Activated CD4-positive, alpha-beta T cell treated with anti-CD3 and anti-CD28 coated beads for 36 hours (primary cell): ENCODE measurements around the gene HSPA4L. TPM values are rescaled to one million over a fixed set of nuclear protein-coding genes. Genes with fewer than 3 reads are reported as not detected.

Experiments used
- ATAC-seq: fragments of 200-7000 bp; cut with Tn5 transposase; one replicate; pipeline ENCODE4 v1.10.0; 2021; ENCODE audit warnings: mild to moderate bottlenecking, moderate library complexity
- CTCF ChIA-PET: fragments of 350-600 bp; sonication (Branson Sonifier 250); formaldehyde crosslinking; loops from one replicate; lab custom pipeline; 2021; ENCODE audit warnings: antibody characterized with exemption; lab: Charles Lee
- POLR2A ChIA-PET: fragments of 350-600 bp; sonication (Branson Sonifier 250); formaldehyde crosslinking; loops from one replicate; lab custom pipeline; 2021; ENCODE audit warnings: antibody characterized with exemption, inconsistent platforms; lab: Charles Lee
- DNase-seq: peaks from one replicate; pipeline ENCODE4 v3.0.0-alpha.2; 2020
- H3K27ac Mint-ChIP-seq: one replicate; pipeline ENCODE4 v1.8.0; 2021; ENCODE audit warnings: mixed read lengths
- H3K27me3 Mint-ChIP-seq: one replicate; pipeline ENCODE4 v1.8.0; 2021; ENCODE audit warnings: mixed read lengths
- H3K36me3 Mint-ChIP-seq: one replicate; pipeline ENCODE4 v1.8.0; 2021; ENCODE audit warnings: low read depth, mixed read lengths
- H3K4me1 Mint-ChIP-seq: one replicate; pipeline ENCODE4 v1.8.0; 2021; ENCODE audit warnings: mixed read lengths
- H3K4me3 Mint-ChIP-seq: one replicate; pipeline ENCODE4 v1.8.0; 2021; ENCODE audit warnings: mild to moderate bottlenecking, moderate library complexity, mixed read lengths
- H3K9me3 Mint-ChIP-seq: one replicate; pipeline ENCODE4 v1.8.0; 2021; ENCODE audit warnings: low read depth, mixed read lengths
- intact Hi-C, 2 experiments: fragments of 100-400 bp; cut with DNase I in 1 of 2; cut with micrococcal nuclease in 1 of 2; formaldehyde crosslinking; loops; one replicate each; pipeline versions ENCODE4 v1.14.2 to v1.15.1; 2022 to 2024; cut with DNase I, micrococcal nuclease
- total RNA-seq, 2 experiments: library from RNA; stranded (reverse); gene quantifications; one replicate each; pipeline ENCODE4 v1.2.3, GENCODE V29; 2021

Gene HSPA4L
- total RNA-seq, 2 experiments from 2014 or later, result 2.7 to 3.0 TPM

DNA sequence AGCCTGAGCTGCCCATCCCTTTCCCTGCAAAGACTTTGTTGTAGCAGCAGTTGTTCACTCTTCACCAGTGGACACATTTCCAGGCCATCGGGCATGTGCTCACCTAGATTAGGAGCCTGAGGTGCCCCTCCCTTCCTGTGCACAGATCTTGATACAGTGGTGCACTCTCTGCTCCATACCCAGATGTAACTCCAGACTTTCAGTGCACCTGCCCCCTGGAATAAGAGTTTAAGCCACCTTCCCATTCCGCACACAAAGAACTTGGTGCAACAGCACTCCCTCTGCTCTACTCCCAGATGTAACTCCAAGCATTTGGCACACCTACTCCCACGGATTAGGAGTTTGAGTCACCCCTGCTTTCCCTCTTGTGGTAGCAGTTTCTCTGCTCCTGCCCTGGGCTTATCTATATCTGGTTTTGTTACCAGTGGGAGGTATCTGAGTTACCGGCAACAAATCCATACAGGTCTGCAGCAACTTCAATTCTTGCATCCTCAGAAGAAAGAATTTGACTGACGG, 62.5 kb downstream of the HSPA4L start:
- peaks cover 29% of the 10 kb centered on the region for H3K36me3 Mint-ChIP-seq
- DNase-seq, result no peak
- H3K9me3 Mint-ChIP-seq, result peaks cover 26% of the 10 kb centered on the region
- ATAC-seq, result no peak
- H3K27ac Mint-ChIP-seq, result no peak overlapping the region
- H3K4me3 Mint-ChIP-seq, result no peak overlapping the region
- H3K27me3 Mint-ChIP-seq, result no peaks in the 10 kb centered on the region
- POLR2A ChIA-PET, result no interaction called here
- intact Hi-C loops, result no loop called here
- CTCF ChIA-PET, result no interaction called here
- no peaks in the 10 kb centered on the region for H3K4me1 Mint-ChIP-seq

GRCh38 chr4:127846061-127846460, 63.9 kb downstream of the HSPA4L start:
- ATAC-seq, result no peak
- Mint-ChIP-seq H3K4me1 (no peaks in the 10 kb centered on the region), H3K9me3 (peaks cover 35% of the 10 kb centered on the region), H3K27ac (no peak overlapping the region), H3K4me3 (no peak overlapping the region), H3K36me3 (peaks cover 40% of the 10 kb centered on the region), H3K27me3 (no peaks in the 10 kb centered on the region)
- ChIA-PET POLR2A (no interaction called here), CTCF (no interaction called here)
- no peak for DNase-seq
- intact Hi-C loops, result no loop called here

- ATAC-seq (no peak), DNase-seq (no peak)
- no peaks in the 10 kb centered on the region for H3K4me1 Mint-ChIP-seq
- POLR2A ChIA-PET, result no interaction called here
- no peaks in the 10 kb centered on the region for H3K27me3 Mint-ChIP-seq
- intact Hi-C loops, result no loop called here
- peaks cover 39% of the 10 kb centered on the region for H3K9me3 Mint-ChIP-seq
- peaks cover 47% of the 10 kb centered on the region for H3K36me3 Mint-ChIP-seq
- CTCF ChIA-PET, result no interaction called here
- H3K27ac Mint-ChIP-seq, result no peak overlapping the region
- no peak overlapping the region for H3K4me3 Mint-ChIP-seq
Measured at GRCh38 chr4:127846765-127847164, 64.6 kb downstream of the HSPA4L start.

GRCh38 chr4:127849505-127850234, 67.5 kb downstream of the HSPA4L start:
- ChIA-PET CTCF (no interaction called here), POLR2A (no interaction called here)
- DNase-seq (no peak), ATAC-seq (no peak)
- Mint-ChIP-seq H3K4me1 (no peaks in the 10 kb centered on the region), H3K4me3 (no peak overlapping the region), H3K9me3 (peaks cover 48% of the 10 kb centered on the region), H3K27ac (no peak overlapping the region), H3K36me3 (peaks cover 59% of the 10 kb centered on the region), H3K27me3 (no peaks in the 10 kb centered on the region)
- intact Hi-C loops, result no loop called here

DNA sequence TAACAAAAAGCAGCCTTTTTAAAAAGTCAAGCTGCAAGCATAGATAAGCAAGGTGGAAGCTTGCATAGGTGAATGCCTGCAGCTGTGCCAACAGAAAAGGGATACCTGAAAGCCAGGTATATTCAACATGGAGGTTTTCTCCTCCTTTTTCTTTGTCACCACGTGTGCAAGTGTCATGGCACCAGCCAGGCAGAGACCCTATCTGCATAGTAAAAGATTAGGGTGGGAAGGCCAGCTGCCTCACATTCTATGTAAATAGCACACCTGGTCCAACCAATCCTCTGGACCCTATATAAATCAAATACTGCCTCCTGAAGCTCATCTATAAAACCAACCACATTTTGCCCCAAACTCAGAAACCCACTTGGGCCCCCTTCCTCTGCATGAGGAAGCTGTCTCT, 70.5 kb downstream of the HSPA4L start:
- ATAC-seq (no peak), DNase-seq (no peak)
- Mint-ChIP-seq H3K27me3 (no peaks in the 10 kb centered on the region), H3K4me1 (no peaks in the 10 kb centered on the region), H3K4me3 (no peak overlapping the region), H3K9me3 (peaks cover 35% of the 10 kb centered on the region), H3K36me3 (peaks cover 59% of the 10 kb centered on the region), H3K27ac (no peak overlapping the region)
- intact Hi-C loops, result no loop called here
- POLR2A ChIA-PET, result interaction anchor here (0.6 kb wide), 1 partner anchor 256 kb away, joined by 3 read pairs; no protein-coding TSS in a partner anchor
- CTCF ChIA-PET, result no interaction called here

GRCh38 chr4:127856196-127856812, 74.2 kb downstream of the HSPA4L start:
- Mint-ChIP-seq H3K4me3 (no peak overlapping the region), H3K27me3 (no peaks in the 10 kb centered on the region), H3K9me3 (peaks cover 30% of the 10 kb centered on the region), H3K4me1 (no peaks in the 10 kb centered on the region), H3K36me3 (peaks cover 45% of the 10 kb centered on the region), H3K27ac (no peak overlapping the region)
- ATAC-seq (no peak), DNase-seq (no peak)
- intact Hi-C loops, result no loop called here
- POLR2A ChIA-PET, result no interaction called here
- CTCF ChIA-PET, result no interaction called here

DNA sequence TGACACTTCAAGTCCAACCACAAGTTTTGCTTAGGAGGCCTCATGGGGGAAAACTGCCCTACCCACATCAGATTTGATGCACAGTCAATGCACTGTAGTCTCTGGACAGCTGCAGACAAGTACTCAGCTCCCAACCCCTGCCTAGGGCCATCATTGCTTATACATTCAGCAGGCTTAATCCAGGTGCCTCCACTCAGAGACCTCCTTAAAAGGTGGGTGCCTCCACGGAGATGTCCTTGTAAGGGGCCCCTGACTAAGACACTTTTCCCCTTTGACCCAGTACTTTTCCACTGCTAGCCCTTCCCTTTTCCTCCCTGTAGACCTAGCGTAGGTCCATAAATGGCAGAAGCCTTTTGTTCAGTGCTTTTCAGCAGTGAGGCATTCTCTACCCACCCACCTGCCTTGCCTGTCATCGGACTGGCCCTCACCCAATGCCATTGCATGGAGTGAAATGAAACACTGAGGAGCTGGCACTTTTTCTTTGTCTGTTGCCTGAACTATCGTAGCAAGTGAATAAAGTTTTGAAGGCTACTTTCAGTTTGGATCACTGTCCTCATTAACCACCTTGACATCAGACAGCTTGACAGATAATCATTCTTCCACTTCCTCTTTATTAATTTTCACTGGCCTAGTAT, 74.8 kb downstream of the HSPA4L start:
- H3K27ac Mint-ChIP-seq, result no peak overlapping the region
- H3K9me3 Mint-ChIP-seq, result peaks cover 24% of the 10 kb centered on the region
- no peaks in the 10 kb centered on the region for H3K4me1 Mint-ChIP-seq
- CTCF ChIA-PET, result no interaction called here
- intact Hi-C loops, result no loop called here
- no peak overlapping the region for H3K4me3 Mint-ChIP-seq
- H3K36me3 Mint-ChIP-seq, result peaks cover 39% of the 10 kb centered on the region
- no peaks in the 10 kb centered on the region for H3K27me3 Mint-ChIP-seq
- ATAC-seq (no peak), DNase-seq (no peak)
- POLR2A ChIA-PET, result no interaction called here

- DNase-seq, result no peak
- CTCF ChIA-PET, result interaction anchor here (0.8 kb wide), 1 partner anchor 21 kb away, joined by 4 read pairs; no protein-coding TSS in a partner anchor
- no peak for ATAC-seq
- no peak overlapping the region for H3K4me3 Mint-ChIP-seq
- H3K27ac Mint-ChIP-seq, result no peak overlapping the region
- intact Hi-C loops, result no loop called here
- peaks cover 24% of the 10 kb centered on the region for H3K9me3 Mint-ChIP-seq
- no peaks in the 10 kb centered on the region for H3K4me1 Mint-ChIP-seq
- H3K36me3 Mint-ChIP-seq, result peaks cover 39% of the 10 kb centered on the region
- POLR2A ChIA-PET, result no interaction called here
- no peaks in the 10 kb centered on the region for H3K27me3 Mint-ChIP-seq
Measured at GRCh38 chr4:127857641-127858040, 75.5 kb downstream of the HSPA4L start.

DNA sequence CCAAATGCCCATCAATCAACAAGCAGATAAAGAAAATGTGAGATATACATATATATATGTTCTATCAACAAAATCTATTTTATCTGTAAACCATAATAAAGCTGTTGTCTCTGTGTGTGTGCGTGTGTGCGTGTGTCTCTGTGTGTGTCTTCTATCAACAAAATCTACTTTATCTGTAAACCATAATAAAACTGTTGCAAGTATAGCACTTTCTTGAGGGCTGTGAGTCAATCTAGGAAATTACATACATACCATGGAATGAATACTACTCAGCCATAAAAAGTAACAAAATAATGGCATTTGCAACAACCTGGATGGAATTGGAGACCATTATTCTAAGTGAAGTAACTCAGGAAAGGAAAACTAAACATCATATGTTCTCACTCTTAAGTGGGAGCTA, 86.1 kb downstream of the HSPA4L start:
- ChIA-PET CTCF (no interaction called here), POLR2A (no interaction called here)
- Mint-ChIP-seq H3K4me1 (peaks cover 2% of the 10 kb centered on the region), H3K27me3 (no peaks in the 10 kb centered on the region), H3K4me3 (no peak overlapping the region), H3K27ac (no peak overlapping the region), H3K36me3 (peaks cover 2% of the 10 kb centered on the region), H3K9me3 (no peaks in the 10 kb centered on the region)
- DNase-seq (no peak), ATAC-seq (no peak)
- intact Hi-C loops, result no loop called here

GRCh38 chr4:127870281-127870680, 88.2 kb downstream of the HSPA4L start:
- H3K9me3 Mint-ChIP-seq, result no peaks in the 10 kb centered on the region
- ChIA-PET CTCF (no interaction called here), POLR2A (no interaction called here)

DNA sequence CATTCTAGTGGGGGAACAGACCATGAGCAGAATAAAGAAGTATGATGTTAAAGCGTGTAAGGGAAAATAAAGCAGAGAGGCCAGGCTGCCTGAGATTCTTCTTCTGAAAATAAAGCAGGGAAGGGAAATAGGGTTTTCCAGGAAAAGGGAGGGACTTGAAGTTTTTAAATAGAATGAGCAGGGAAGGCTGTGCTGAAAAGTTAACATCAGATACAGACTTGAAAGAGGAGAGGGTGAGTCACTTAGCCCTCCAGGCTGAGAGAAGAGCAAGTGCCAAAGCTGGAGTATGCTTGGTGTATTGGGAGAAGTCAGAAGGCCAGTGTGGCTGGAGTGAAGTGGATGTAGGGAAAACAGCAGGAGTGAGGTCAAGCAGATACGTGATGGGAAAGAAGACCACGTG, 88.6 kb downstream of the HSPA4L start:
- peaks cover 7% of the 10 kb centered on the region for H3K36me3 Mint-ChIP-seq
- no peaks in the 10 kb centered on the region for H3K9me3 Mint-ChIP-seq
- CTCF ChIA-PET, result no interaction called here
- ATAC-seq (no peak), DNase-seq (no peak)
- H3K4me1 Mint-ChIP-seq, result peaks cover 2% of the 10 kb centered on the region
- intact Hi-C loops, result no loop called here
- no peak overlapping the region for H3K4me3 Mint-ChIP-seq
- POLR2A ChIA-PET, result no interaction called here
- H3K27ac Mint-ChIP-seq, result no peak overlapping the region
- H3K27me3 Mint-ChIP-seq, result no peaks in the 10 kb centered on the region

More at GRCh38 chr4:127870281-127870680, 88.2 kb downstream of the HSPA4L start:
- ATAC-seq (no peak), DNase-seq (no peak)
- intact Hi-C loops, result no loop called here
- peaks cover 2% of the 10 kb centered on the region for H3K4me1 Mint-ChIP-seq
- H3K27ac Mint-ChIP-seq, result no peak overlapping the region
- peaks cover 5% of the 10 kb centered on the region for H3K36me3 Mint-ChIP-seq
- H3K4me3 Mint-ChIP-seq, result no peak overlapping the region
- H3K27me3 Mint-ChIP-seq, result no peaks in the 10 kb centered on the region

DNA sequence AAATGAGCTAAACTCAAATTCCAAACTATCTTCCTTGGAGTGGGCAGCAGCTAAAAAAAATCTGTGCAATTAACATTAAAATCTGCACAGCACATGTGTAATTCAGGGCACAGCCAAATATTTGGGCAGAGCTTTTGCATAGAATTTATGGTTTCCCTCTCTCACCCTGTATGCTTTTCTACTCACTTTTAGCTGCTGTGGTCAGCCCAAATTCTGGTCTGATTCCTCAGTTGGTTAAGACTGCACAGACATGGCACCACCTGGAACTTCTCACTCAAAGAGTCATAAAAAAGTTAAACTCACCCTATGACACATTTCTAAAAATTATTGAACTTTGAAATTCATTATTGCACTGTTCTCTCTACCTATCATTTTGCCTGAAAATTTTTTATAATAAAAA, 93.7 kb downstream of the HSPA4L start:
- POLR2A ChIA-PET, result no interaction called here
- Mint-ChIP-seq H3K27ac (no peak overlapping the region), H3K9me3 (no peaks in the 10 kb centered on the region), H3K27me3 (no peaks in the 10 kb centered on the region), H3K36me3 (peaks cover 12% of the 10 kb centered on the region), H3K4me3 (no peak overlapping the region), H3K4me1 (peaks cover 12% of the 10 kb centered on the region)
- no peak for DNase-seq
- intact Hi-C loops, result no loop called here
- no peak for ATAC-seq
- CTCF ChIA-PET, result no interaction called here
